HG03039 (cell line): ENCODE results near the gene ZNF780B.
A peak's percentile ranks its signal among the peaks of the same experiment; 100 is the strongest.
"Not testable (repeated sequence)": the region's sequence is repeated elsewhere in the genome, so short reads cannot be mapped to it uniquely, and the experiment has no call there.

Experiments
- ATAC-seq: cut with Tn5 transposase; IDR thresholded peaks from one replicate; pipeline ENCODE4 v1.9.1; 2021; ENCODE audit warnings: mild to moderate bottlenecking, moderate library complexity; ENCODE audit not compliant: unreplicated experiment

ZNF780B gene

GRCh38 chr19:40041718-40042117 is 14.3 kb downstream of the ZNF780B start:
- ATAC-seq: not testable (repeated sequence)

- ATAC-seq: not testable (repeated sequence)
Observed at GRCh38 chr19:40038047-40038446, 18.0 kb downstream of the ZNF780B start.

GRCh38 chr19:40035996-40036395 is 20.0 kb downstream of the ZNF780B start:
- no peak for ATAC-seq

- ATAC-seq: no peak
Observed at GRCh38 chr19:40033989-40034560, 22.0 kb downstream of the ZNF780B start.

GRCh38 chr19:40026597-40026970 is 29.4 kb downstream of the ZNF780B start:
- ATAC-seq: no peak

- ATAC-seq: no peak
Observed at GRCh38 chr19:40025938-40026596, 30.0 kb downstream of the ZNF780B start.

- no peak for ATAC-seq
Observed at GRCh38 chr19:40023969-40024368, 32.1 kb downstream of the ZNF780B start.

GRCh38 chr19:40013991-40014390 is 42.0 kb downstream of the ZNF780B start:
- no peak for ATAC-seq

- ATAC-seq: no peak
Observed at GRCh38 chr19:40009674-40010073, 46.4 kb downstream of the ZNF780B start.

GRCh38 chr19:40006273-40006691 is 49.7 kb downstream of the ZNF780B start:
- no peak for ATAC-seq

GRCh38 chr19:40005691-40006272 is 50.2 kb downstream of the ZNF780B start:
- no peak for ATAC-seq

GRCh38 chr19:39998501-39998900 is 57.5 kb downstream of the ZNF780B start:
- no peak for ATAC-seq

GRCh38 chr19:39997638-39998216 is 58.3 kb downstream of the ZNF780B start:
- no peak for ATAC-seq

- peak; percentile 78 for ATAC-seq
Observed at GRCh38 chr19:39996811-39997637, 59.0 kb downstream of the ZNF780B start, which contains the start of gene ZNF546. Gene ZNF546, plus strand, starts transcription at chr19:39997060. Its CDS starts 1,267 bp downstream, at chr19:39998327.

- ATAC-seq: peak; percentile 3
Observed at GRCh38 chr19:39996218-39996810, 59.7 kb downstream of the ZNF780B start.

- no peak for ATAC-seq
Observed at GRCh38 chr19:39995794-39996193, 60.2 kb downstream of the ZNF780B start.

GRCh38 chr19:39994361-39994760 is 61.7 kb downstream of the ZNF780B start:
- ATAC-seq: no peak

GRCh38 chr19:39993605-39994004 is 62.4 kb downstream of the ZNF780B start:
- ATAC-seq: no peak

GRCh38 chr19:39987596-39987995 is 68.4 kb downstream of the ZNF780B start:
- ATAC-seq: no peak

- no peak for ATAC-seq
Observed at GRCh38 chr19:39987167-39987566, 68.9 kb downstream of the ZNF780B start.

GRCh38 chr19:39986643-39987042 is 69.4 kb downstream of the ZNF780B start:
- no peak for ATAC-seq
